T47D (cell line): ENCODE data around the gene CCDC85C.

Experiments
- DNase-seq, 2 experiments: peaks; one replicate each; pipeline versions ENCODE4 v3.0.0 to v3.0.0-alpha.2; 2011 to 2012; ENCODE audit warnings: low read depth in 1 of 2, low spot score in 1 of 2
- JUND ChIP-seq: IDR thresholded peaks from 2 replicates; pipeline ENCODE4 v1.6.1; 2012; ENCODE audit warnings: low read depth
- in situ Hi-C: cut with HindIII; loops from 2 replicates; pipeline ENCODE4 v1.10.0; 2016; ENCODE audit warnings: low sequenced_read_pairs, low pct_unique_long_range_greater_than_20kb

CCDC85C gene

DNA sequence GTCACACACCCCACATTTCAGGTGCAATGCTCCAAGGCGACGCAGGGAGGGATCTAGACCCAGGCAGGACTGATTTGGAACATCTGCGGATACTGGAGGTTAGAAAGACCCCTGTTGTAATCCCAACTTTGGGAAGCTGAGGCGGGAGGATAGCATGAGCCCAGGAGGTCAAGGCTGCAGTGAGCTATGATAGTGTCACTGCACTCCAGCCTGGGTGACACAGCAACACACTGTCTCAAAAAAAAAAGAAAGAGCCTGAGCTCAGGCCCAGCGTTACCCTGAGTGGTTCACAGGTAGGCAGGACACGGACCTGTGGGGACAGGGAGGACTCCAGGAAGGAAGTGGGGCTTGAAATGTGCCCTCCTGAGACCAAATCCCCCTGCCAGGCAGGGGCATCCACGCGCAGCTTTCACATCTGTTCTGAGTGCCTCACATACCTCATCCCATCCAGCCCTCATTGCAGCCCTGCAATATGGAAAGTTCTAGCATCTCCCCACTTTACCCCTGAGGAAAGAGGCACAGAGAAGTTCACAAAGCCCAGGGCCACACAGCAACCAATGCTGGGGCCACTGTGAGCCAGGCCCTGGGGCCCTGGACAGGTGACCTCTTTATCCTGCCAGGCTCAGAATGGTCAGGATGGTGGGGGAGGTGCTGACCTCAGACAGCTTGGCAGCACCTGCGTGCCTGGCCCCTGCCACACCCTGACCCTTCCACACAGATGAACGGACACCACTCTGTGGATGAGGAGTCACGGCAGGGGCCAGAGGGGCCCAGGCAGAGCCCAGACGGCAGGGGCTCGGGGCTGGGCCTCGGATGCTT lies 34.1 kb downstream of the CCDC85C start:
- DNase-seq: no peak
- in situ Hi-C loops: no loop called here
- no peak for TF ChIP-seq JUND

- DNase-seq: peak in 1 of 2 experiments; percentile 33
- no peak for TF ChIP-seq JUND
- in situ Hi-C loops: no loop called here
Measured at GRCh38 chr14:99568567-99569560, 35.1 kb downstream of the CCDC85C start.

DNA sequence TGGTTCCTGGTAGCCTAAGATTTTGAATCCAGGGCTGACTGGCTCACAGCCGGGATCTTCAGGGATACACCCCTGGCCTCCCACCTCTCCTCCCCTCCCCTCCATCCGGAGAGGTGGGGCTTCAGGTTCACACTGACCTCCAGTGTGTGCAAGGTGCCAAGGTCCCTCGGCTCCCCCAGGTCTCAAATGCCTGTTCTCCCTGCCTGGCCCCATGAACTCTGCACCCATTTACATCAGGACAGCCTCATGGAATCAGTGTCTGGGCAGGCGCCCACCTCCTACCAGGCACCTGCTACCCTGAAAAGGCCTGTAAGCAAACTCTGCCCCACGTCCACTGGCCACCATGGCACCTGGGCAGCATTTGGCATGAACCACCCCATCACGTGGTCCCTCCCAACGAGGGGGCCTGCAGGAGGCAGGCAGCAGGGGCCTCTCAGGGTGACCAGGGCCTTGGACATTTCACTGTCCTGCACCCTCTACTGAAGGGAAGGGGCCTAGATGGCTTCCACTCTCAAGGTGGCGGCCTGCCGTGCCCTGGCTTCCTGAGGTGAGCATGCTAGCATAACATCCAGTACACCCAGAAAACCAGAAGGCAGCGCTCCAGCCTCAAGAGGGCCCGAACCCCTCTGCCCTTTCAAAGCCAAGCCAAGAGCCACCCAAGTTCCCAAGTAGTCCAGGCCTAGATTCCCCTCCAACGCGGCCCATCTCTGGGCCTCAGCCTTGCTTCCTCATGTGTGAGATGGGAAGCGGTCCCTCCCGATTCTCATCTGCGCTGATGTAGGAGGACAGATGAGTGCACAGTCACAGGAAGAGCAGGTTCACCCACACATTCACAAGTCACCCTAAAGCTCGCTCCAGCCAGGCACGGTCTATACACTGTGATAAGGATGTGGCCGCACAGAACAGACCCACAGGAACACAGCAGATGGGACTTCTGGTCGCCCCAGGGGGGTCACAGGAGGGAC lies 37.3 kb downstream of the CCDC85C start:
- in situ Hi-C loops: no loop called here
- TF ChIP-seq JUND: no peak
- no peak for DNase-seq

DNA sequence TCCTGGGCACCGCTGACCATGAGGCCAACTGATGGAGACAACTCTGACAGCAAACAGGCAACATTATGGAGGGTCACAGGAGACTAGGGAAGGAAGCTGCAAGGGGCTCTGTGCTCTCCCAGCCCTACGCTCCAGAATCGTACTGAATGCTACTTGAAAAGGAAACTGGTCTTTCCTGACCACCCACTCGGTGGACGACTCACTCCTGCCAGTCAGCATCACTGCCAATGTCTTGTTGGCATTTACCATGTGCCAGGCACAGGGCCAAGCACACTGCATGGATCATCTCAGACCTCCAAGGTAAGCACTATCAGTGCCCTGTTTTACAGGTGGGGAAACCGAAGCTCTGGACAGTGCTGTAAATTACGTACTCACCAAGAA lies 38.0 kb downstream of the CCDC85C start:
- no peak for TF ChIP-seq JUND
- in situ Hi-C loops: no loop called here
- DNase-seq: peak in 1 of 2 experiments; percentile 88

GRCh38 chr14:99565383-99565782 lies 38.6 kb downstream of the CCDC85C start:
- no peak for TF ChIP-seq JUND
- no peak for DNase-seq
- in situ Hi-C loops: no loop called here

DNA sequence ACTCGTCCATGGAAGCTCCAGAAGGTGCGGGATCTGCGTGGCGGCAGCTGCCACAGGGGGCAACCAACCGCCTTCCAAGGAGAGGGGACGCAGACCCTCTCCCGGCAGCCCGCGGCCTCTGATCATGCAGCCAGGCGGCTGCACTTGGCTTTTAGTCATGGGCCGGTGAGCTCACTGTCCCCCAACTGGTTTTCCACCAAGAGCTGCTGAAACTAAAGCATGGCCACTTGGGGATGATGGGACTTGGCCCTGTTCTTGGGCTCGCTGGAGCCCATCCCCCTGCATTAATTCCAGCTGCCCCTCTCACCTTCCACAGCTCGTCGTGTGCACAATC lies 39.1 kb downstream of the CCDC85C start:
- in situ Hi-C loops: no loop called here
- no peak for TF ChIP-seq JUND
- DNase-seq: no peak

GRCh38 chr14:99564256-99564925 lies 39.6 kb downstream of the CCDC85C start:
- no peak for TF ChIP-seq JUND
- in situ Hi-C loops: no loop called here
- peak in 1 of 2 experiments; percentile 81 for DNase-seq

- no peak for TF ChIP-seq JUND
- DNase-seq: no peak
- in situ Hi-C loops: no loop called here
Measured at GRCh38 chr14:99563749-99564129, 40.3 kb downstream of the CCDC85C start.

DNA sequence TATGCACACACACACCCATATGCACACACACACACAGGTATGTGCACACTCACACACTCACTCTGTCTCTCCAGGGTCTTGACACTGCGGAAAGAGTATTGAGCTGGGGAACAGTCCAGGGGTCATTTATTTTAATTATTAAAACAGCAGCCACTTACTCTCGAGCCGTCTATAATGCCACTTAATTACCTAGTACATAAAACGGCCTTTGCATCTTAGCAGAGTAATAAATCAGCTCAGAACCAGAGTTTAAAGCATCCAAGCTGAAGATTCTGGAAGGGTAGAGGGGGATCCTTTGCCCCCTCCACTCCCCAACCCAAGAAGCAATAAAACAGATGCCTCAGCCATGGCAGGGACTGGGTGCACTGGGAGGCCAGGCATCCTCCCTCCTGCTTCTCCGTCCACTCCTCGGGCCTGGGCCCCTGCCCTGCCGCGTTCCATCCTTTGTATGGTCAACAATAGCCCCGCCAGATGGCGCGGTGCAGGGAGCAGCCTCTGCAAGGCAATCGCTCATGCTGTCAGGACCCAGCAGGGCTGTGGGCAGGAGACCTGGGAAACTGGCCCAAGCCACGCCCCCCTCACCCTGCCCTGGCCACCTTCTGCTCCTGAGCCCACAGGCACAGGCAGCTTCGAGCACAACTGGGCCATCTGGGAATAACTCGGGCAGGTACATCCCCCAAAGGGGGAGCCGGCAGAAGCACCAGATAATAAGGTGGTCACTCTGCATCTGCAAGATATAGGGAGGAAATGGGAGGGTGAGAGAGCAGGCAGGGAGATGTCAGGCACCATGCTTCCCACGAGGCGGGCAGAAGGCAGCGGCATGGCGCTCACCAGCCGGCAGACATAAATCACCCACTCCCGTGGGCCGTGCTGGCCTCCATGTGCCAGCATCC lies 40.9 kb downstream of the CCDC85C start:
- TF ChIP-seq JUND: no peak
- in situ Hi-C loops: no loop called here
- DNase-seq: peak; percentile 64 to 91

DNA sequence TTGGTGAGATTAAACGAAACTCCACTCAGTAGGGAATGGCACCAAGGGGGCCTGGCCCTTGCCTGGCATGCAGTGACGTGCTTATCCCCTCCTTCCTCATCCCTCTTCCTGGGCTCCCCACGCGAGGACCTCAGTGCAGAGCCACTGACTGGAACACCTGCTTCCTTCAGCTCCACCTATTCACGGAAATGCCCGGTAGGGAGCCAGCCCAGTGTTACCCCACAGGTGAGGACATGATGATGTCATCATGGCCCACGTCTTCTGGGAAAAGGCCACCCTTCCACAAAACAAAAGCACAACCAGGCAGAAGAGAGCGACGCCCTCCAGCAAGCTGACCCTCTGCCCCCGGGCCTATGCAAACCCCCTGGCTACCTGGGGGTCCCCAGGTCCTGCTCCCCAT lies 42.1 kb downstream of the CCDC85C start:
- in situ Hi-C loops: no loop called here
- DNase-seq: no peak
- TF ChIP-seq JUND: no peak
